GM13976 (cell line): ENCODE measurements around the gene LMAN2.

Experiments
- DNase-seq: peaks from one replicate; pipeline ENCODE4 v3.0.0; 2012; ENCODE audit warnings: low spot score
- in situ Hi-C: fragments of 300-500 bp; cut with MboI; formaldehyde crosslinking; loops from one replicate; pipeline ENCODE4 v1.12.0; 2022; ENCODE audit warnings: low sequenced_read_pairs, mixed read lengths, inconsistent platforms; ENCODE audit not compliant: unreplicated experiment
- TF ChIP-seq, protein P1 (sequence below): IDR thresholded peaks from 2 replicates; pipeline ENCODE4 v1.5.1; 2012; ENCODE audit warnings: borderline replicate concordance, mild to moderate bottlenecking; ENCODE audit not compliant: insufficient read depth; ENCODE audit errors: extremely low read depth, missing control alignments, control extremely low read depth

Gene LMAN2

DNA sequence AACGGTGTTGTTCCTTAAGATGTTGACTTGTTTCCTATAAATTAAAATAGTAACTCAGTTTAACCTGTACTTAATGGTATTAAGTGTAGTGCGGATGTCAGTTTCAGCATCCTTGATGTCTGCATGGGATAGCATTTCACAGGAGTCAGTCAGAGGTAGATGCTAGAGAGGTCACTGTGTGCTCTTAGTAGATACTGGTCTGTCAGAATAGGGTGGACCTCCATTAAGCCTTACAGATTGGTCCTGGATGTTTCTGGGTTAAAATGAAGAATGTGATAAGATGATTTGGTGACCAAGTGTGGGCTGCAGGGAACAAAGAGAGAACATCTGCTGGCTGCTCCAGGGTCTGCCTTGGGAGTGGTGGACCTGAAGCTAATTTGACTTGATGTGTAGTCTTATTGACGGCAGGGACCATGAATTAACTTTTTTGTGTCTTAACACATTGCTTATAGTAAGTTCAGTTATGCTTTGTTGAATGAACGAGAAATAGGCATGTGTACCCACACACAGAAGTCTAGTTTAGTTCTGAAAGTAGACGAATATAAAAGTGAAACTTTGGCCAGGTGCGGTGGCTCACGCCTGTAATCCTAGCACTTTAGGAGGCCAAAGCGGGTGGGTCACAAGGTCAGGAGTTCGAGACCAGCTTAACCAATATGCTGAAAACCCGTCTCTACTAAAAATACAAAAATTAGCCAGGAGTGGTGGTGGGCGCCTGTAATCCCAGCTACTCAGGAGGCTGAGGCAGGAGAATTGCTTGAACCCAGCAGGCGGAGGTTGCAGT, 60.5 kb downstream of the LMAN2 start:
- in situ Hi-C loops: loop anchor here (10.0 kb wide), 1 partner anchor 176 kb away; no protein-coding TSS in a partner anchor
- DNase-seq: peak; percentile 44
- TF ChIP-seq, protein P1, sequence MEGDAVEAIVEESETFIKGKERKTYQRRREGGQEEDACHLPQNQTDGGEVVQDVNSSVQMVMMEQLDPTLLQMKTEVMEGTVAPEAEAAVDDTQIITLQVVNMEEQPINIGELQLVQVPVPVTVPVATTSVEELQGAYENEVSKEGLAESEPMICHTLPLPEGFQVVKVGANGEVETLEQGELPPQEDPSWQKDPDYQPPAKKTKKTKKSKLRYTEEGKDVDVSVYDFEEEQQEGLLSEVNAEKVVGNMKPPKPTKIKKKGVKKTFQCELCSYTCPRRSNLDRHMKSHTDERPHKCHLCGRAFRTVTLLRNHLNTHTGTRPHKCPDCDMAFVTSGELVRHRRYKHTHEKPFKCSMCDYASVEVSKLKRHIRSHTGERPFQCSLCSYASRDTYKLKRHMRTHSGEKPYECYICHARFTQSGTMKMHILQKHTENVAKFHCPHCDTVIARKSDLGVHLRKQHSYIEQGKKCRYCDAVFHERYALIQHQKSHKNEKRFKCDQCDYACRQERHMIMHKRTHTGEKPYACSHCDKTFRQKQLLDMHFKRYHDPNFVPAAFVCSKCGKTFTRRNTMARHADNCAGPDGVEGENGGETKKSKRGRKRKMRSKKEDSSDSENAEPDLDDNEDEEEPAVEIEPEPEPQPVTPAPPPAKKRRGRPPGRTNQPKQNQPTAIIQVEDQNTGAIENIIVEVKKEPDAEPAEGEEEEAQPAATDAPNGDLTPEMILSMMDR: no peak

DNA sequence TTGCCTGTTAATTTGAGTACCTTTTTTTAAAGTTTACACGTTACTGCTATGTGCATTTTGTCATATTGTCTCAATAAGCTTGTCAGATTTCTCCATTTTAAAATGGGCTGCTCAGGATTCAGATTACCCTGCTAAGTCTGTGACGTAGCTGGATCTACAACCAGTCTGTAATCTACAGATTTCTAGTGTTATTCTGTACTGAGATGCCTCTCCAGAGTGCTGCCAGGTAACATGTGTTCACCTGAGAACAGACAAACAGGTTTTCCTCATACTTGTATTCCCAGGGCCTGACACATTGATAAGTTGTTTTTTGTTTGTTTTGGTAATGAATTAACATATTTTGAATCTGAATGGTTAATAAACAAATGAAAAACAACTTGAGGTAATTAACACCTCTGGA, 63.3 kb downstream of the LMAN2 start:
- no peak for DNase-seq
- in situ Hi-C loops: no loop called here
- TF ChIP-seq, protein P1: no peak
